Measurements from ENCODE around the gene CPNE7. TPM values are rescaled to one million over a fixed set of nuclear protein-coding genes. Genes with fewer than 3 reads are reported as not detected.

The CPNE7 gene
- total and polyA plus RNA-seq, 9 of the 15 experiments (the other 6 are each of a cell fraction or from before 2014, with no cell fraction given): 0.30 to 73.4 (median 32.7) TPM

DNA sequence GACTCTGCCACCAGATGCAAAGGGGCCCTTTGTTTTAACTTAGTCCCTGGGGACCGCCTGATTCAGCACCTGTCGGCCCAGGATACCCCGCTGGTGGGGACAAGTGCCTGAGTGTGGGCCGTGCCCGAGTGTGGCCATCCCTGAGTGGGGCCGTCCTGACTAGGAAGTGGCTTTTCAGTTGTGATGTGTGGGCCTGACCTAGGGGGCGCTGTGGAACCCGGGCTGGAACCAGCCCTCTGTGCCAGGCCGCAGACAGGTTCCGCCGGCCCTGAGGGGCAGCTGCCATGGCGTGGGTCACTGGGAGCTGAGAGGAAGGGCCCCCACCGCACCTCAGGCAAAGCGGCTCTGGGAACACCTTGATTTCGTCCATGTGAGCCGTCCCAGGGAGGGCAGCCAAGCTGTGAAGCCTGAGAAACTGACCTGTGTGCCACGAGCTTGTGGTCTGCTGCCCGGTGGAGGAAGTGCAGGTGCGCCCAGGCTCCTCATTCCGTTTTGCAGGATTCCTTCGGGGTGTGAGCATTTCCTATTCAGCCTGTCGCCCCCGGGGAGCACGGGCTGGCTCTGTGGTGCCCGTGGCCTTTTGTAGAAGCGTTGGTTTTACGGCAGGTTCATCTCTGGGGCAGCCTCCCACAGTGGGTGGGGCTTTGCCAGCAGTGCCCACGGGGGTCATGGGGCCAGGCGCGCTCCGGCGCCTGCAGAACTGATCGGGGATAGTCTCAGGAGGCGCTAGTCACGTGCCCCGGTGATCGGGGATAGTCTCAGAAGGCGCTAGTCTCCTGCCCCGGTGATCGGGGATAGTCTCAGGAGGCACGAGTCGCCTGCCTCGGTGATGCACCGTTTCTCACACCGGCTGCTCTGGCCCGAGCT is 9.8 kb upstream of the CPNE7 start (continued):
- TF ChIP-seq, protein P1, sequence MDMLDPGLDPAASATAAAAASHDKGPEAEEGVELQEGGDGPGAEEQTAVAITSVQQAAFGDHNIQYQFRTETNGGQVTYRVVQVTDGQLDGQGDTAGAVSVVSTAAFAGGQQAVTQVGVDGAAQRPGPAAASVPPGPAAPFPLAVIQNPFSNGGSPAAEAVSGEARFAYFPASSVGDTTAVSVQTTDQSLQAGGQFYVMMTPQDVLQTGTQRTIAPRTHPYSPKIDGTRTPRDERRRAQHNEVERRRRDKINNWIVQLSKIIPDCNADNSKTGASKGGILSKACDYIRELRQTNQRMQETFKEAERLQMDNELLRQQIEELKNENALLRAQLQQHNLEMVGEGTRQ (CRISPR knock-in tag; IDR thresholded peaks at IDR 0.05): peak; percentile 90
- TF ChIP-seq NFXL1 (CRISPR knock-in tag; IDR thresholded peaks at IDR 0.05) (no peak), FOXK1 (CRISPR knock-in tag; IDR thresholded peaks at IDR 0.05; ENCODE audit: borderline replicate concordance) (no peak), ZNF696 (CRISPR knock-in tag; conservative IDR thresholded peaks at IDR 0.05) (0 out of 2 replicates have a peak, but pooled peaks have one; percentile 26), NONO (IDR thresholded peaks at IDR 0.05; ENCODE audit: low read depth in 2 of 2, low read length in 1 of 2) (peak in 1 of 2 experiments; percentile 62; a peak in 1 of 4 replicates), TCF7 (IDR thresholded peaks at IDR 0.05; ENCODE audit: borderline replicate concordance) (no peak), HOXB6 (CRISPR knock-in tag; IDR thresholded peaks at IDR 0.05; ENCODE audit: borderline replicate concordance) (no peak), MTA2 (IDR thresholded peaks at IDR 0.05; ENCODE audit: low read depth) (no peak), SP1 (CRISPR knock-in tag; IDR thresholded peaks at IDR 0.05) (0 out of 2 replicates have a peak, but pooled peaks have one; percentile 48), ZNF431 (CRISPR knock-in tag; IDR thresholded peaks at IDR 0.05) (no peak), NCOA1 (IDR thresholded peaks at IDR 0.05; ENCODE audit: low read depth) (no peak), IFI16 (CRISPR knock-in tag; IDR thresholded peaks at IDR 0.05) (no peak), KLF1 (tag; IDR thresholded peaks at IDR 0.05) (no peak), PTTG1 (tag; IDR thresholded peaks at IDR 0.05; ENCODE audit: low read depth) (no peak), SNIP1 (IDR thresholded peaks at IDR 0.05; ENCODE audit: low read depth) (no peak), MAZ (CRISPR knock-in tag; conservative IDR thresholded peaks at IDR 0.05 in 1 of 2, IDR thresholded peaks at IDR 0.05 in 1 of 2) (peak; percentile 7 to 35; a peak in 2 of 4 replicates), TBL1XR1 (IDR thresholded peaks at IDR 0.05; ENCODE audit: low read length in 2 of 2) (no peak)
- TF ChIP-seq, protein P2, sequence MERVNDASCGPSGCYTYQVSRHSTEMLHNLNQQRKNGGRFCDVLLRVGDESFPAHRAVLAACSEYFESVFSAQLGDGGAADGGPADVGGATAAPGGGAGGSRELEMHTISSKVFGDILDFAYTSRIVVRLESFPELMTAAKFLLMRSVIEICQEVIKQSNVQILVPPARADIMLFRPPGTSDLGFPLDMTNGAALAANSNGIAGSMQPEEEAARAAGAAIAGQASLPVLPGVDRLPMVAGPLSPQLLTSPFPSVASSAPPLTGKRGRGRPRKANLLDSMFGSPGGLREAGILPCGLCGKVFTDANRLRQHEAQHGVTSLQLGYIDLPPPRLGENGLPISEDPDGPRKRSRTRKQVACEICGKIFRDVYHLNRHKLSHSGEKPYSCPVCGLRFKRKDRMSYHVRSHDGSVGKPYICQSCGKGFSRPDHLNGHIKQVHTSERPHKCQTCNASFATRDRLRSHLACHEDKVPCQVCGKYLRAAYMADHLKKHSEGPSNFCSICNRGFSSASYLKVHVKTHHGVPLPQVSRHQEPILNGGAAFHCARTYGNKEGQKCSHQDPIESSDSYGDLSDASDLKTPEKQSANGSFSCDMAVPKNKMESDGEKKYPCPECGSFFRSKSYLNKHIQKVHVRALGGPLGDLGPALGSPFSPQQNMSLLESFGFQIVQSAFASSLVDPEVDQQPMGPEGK (CRISPR knock-in tag; IDR thresholded peaks at IDR 0.05; ENCODE audit: borderline replicate concordance): no peak
- TF ChIP-seq, protein P3, sequence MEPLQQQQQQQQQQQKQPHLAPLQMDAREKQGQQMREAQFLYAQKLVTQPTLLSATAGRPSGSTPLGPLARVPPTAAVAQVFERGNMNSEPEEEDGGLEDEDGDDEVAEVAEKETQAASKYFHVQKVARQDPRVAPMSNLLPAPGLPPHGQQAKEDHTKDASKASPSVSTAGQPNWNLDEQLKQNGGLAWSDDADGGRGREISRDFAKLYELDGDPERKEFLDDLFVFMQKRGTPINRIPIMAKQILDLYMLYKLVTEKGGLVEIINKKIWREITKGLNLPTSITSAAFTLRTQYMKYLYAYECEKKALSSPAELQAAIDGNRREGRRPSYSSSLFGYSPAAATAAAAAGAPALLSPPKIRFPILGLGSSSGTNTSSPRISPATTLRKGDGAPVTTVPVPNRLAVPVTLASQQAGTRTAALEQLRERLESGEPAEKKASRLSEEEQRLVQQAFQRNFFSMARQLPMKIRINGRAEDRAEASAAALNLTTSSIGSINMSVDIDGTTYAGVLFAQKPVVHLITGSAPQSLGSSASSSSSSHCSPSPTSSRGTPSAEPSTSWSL (CRISPR knock-in tag; IDR thresholded peaks at IDR 0.05; ENCODE audit: borderline replicate concordance): no peak
- TF ChIP-seq, protein P4, sequence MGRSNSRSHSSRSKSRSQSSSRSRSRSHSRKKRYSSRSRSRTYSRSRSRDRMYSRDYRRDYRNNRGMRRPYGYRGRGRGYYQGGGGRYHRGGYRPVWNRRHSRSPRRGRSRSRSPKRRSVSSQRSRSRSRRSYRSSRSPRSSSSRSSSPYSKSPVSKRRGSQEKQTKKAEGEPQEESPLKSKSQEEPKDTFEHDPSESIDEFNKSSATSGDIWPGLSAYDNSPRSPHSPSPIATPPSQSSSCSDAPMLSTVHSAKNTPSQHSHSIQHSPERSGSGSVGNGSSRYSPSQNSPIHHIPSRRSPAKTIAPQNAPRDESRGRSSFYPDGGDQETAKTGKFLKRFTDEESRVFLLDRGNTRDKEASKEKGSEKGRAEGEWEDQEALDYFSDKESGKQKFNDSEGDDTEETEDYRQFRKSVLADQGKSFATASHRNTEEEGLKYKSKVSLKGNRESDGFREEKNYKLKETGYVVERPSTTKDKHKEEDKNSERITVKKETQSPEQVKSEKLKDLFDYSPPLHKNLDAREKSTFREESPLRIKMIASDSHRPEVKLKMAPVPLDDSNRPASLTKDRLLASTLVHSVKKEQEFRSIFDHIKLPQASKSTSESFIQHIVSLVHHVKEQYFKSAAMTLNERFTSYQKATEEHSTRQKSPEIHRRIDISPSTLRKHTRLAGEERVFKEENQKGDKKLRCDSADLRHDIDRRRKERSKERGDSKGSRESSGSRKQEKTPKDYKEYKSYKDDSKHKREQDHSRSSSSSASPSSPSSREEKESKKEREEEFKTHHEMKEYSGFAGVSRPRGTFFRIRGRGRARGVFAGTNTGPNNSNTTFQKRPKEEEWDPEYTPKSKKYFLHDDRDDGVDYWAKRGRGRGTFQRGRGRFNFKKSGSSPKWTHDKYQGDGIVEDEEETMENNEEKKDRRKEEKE (IDR thresholded peaks at IDR 0.05; ENCODE audit: borderline replicate concordance in 1 of 2, control insufficient read depth in 1 of 2, low read depth in 2 of 2, low read length in 1 of 2): no peak

Measured in K562 (cell line).